Urothelium cell line (cell line): ENCODE measurements around the gene DUSP16.
"Not testable (repeated sequence)": the region's sequence is repeated elsewhere in the genome, so short reads cannot be mapped to it uniquely, and the experiment has no call there.

Experiments used
- DNase-seq: peaks from one replicate; pipeline ENCODE4 v3.0.0; 2011; ENCODE audit warnings: low spot score, mixed read lengths
- FAIRE-seq: peaks from 2 replicates; lab custom pipeline; 2011; peaks lifted over from hg19 to GRCh38; lab: Jason Lieb, UNC

DUSP16 gene

DNA sequence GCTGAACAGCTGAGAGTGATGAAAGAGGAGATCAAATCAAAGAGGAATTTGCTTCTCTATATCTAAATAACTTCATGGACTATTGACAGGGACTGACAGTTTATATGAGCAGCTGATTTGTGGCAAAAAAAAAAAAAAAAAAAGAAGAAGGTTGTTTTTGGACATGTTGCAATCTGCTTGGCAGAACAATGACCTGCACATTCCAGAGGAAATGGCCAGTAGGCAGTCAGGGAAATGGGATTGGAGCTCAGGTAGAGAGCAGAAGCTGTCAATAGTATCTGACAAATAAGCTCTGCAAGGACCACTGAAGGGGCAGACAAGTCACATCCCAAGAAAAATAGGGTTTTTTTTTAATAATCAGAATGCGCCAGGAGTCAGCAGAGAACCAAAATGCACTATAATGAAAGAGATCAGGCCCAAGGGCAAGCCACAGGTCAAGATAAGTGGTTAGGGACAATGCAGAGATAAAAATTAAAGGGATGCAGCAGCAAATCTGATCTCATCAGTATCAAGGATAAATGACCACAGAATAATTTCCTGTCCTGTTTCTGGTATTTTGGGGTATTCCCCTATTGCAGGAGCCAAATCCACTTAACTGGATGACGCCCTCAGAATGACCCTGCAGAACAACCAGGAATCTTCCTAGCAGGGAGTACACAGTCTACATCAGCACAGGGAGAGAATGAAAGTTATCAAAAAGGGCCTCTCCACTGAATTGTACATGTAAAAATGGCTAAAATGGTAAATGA lies 22.6 kb upstream of the DUSP16 start:
- no peak for DNase-seq
- no peak for FAIRE-seq

DNA sequence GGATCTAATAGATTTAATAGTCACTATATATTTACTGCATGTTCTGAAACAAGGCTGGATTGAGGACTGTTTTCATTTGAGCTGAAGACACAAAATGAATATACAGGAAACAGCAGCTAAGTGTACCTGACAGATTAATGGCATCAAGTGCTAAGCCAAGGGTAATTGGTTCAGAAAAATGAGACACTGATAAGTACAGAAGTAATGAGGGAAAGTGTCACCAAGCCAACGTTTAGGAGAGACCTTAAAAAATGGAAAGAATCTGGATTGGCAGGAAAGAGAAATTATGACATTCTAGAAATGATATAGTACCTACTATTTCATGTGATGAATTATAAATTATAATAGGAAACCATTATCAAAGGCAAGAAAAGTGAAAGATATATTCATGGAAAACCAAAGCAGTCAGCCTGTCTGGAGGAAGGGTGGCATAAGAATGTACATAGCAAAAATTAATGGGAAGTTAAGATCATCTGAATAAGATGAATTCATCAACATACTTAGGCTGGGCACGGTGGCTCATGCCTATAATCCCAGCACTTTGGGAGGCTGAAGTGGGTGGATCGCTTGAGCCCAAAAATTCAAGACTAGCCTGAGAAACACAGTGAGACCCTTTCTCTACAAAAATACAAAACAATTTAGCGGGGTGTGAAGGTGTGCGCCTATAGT lies 21.0 kb upstream of the DUSP16 start:
- FAIRE-seq (no peak), DNase-seq (no peak)

DNA sequence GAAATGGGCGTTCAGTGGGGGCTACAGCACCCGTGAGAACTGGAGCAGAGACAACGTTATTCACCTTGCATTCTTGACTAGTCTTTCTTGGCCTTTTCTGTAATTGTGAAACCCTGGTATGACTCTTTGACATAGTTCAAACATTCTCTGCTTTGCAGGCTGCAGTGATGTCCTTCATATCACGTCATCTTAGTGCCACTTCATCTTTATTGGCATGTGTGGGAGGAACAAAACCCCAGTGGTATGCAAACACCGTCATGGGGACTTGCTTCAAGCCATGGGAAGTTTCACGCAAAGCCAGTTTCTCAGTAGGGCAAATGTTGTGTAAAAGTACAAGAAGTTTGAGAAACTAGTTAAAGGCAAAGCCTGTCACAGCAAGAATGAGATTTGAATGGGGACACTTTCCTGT lies 20.2 kb upstream of the DUSP16 start:
- FAIRE-seq (no peak), DNase-seq (no peak)

DNA sequence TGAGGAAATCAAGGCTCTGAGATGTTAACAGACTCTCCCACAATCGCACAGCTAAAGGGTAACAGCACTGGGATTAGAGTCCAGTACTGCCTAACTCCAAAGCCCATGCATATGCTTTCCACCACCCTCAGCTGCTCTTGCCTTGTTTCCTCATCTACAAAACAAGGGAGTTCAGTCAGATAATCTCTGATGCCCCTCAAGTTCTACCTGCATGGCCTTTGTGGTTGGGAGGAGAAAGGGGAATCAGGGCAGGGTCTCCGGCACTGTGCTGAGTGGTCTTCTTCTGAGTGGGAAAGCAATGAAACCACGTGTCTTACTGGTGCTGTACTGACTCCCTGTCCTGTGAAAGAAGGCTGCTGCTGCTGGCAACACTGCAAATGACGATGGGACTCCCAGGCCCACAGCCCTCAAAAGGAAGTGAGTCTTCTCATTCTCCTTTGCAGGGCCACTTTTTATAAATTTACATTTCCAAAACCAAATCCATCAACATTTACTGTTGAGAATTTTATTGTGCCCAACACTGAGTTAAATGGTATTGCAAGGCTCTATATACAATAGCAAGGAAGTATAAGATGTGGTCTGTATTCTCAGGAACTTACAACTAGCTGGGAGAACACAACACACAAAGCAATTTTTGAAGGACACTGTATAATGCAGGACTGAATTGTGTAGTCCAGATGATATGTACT lies 19.7 kb upstream of the DUSP16 start:
- FAIRE-seq (peak; percentile 35), DNase-seq (no peak)

DNA sequence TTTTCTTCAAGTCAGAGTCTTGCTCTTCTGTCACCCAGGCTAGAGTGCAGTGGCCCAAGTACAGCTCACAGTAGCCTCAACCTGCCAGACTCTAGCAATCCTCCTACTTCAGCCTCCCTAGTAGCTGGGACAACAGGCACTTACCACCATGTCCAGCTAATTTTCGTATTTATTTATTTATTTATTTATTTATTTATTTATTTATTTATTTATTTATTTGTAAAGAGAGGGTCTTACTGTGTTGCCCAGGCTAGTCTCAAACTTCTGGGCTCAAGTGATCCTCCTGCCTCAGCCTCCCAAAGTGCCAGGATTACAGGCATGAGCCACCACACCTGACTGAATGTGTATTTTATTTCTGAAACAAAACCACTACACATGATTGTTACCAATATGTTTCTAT lies 18.1 kb upstream of the DUSP16 start:
- not testable (repeated sequence) for DNase-seq, FAIRE-seq

DNA sequence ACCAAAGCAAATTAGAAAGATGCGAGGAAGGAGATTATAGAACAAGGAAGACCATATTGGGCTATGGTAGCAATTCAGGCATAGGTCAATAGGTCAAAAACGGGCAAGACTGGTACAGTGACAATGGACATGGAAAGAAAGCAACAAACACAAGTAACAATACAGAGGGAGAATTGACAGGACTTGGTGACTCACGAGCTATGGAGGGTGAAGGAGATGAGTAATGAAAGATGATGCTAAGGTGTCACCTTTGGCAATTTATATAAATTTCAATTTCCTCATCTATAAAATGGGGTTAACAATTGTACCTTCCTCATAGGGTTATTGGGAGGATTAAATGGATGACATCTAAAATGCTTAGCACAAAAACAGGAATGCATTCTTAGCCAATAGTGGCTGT lies 15.1 kb upstream of the DUSP16 start:
- DNase-seq, result no peak
- FAIRE-seq, result no peak

DNA sequence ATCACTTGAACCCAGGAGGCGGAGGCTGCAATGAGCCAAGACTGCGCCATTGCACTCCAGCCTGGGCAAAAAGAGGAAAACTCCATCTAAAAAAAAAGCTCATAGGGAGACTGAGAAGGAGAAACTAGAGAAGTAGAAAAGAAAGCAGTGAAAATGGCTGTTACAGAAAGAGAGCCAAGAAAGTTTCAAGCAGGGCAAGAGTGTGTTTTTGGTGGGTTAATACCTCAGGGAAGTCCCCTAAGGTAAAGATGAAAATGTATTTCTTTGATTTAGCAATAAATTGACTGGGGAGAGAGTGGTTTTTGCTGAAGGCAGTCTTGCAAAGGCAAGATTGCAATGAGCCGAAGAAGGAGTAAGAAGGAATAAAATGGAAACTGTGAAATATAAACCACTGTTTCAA lies 10.0 kb upstream of the DUSP16 start:
- no peak for FAIRE-seq
- no peak for DNase-seq

DNA sequence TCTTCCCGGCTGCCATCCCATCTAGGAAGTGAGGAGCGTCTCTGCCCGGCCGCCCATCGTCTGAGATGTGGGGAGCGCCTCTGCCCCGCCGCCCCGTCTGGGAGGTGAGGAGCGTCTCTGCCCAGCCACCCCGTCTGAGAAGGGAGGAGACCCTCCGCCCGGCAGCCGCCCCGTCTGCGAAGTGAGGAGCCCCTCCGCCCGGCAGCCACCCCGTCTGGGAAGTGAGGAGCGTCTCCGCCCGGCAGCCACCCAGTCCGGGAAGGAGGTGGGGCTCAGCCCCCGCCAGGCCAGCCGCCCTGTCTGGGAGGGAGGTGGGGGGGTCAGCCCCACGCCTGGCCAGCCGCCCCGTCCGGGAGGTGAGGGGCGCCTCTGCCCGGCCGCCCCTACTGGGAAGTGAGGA lies 3.3 kb upstream of the DUSP16 start:
- DNase-seq, FAIRE-seq: not testable (repeated sequence)

DNA sequence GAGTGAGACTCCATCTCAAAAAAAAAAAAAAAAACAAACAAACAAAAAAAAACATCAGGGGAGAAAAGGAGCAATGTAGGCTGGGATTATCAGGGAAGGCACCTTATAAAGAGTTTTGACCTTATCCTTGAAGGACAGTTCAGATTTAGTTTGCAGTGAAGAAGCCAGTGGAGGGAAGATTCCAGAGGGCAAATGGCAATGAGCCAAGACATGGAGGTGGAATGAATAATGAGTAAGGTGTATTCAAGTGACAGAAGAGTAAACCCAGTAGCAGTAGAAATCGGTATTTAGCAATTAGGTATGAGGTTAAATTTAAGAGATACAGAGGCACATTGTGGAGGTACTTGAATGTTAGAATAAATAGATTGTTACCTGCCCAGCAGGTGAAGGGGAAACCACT lies 2.2 kb upstream of the DUSP16 start:
- DNase-seq, result no peak
- FAIRE-seq, result no peak

DNA sequence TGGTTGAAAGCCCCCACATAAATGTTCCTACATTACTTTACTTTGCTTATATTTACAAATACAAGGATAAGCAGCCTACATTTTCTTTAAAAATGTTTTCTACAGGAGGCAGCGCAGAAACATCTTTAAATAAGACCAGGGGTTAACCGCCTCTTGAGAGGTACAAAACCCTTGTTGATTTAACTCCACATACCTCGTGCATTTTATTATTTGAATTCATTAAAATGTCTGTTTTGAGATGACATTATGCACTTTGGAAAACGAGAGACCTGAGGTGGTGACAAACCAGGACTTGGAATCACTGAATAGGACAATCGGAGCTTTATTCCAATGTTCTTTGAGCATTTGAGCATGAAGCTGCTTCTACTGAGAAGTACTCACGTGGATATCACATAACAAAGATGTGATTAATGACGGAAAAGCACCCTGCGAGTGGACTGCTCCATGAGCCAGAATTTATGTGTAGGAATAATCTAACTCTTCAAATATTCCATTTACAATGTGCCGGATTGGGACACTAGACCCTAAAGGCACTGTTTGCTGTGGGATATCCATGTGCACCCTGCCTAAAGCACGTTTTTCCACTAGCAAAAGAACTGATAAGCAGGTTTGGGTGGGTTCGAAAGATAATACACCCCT lies 746 bp upstream of the DUSP16 start:
- FAIRE-seq (peak; percentile 17), DNase-seq (no peak)

DNA sequence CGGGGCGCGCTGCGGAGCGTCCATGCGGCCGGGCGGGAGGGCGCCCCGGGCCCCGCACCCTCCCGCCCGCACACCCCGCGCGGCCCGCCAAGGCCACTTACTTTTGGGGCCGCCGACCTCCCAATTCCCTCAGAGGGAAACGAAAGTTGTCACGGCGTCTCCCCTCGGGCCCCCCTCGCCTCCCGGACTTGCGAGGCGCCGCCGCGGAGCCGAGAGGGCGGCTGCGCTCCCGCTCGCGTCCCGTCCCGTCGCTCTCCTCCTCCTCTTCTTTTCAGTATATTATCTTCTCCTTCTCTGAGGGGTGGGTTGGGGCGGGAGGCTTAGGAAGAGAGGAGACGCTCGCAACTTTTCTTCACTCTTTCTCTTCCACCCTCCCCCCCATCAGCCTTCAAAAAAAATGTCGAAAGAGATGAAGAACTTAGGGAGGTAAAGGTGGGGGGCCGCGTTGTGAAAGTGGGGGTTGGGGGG lies 613 bp downstream of the DUSP16 start:
- DNase-seq, result peak; percentile 54
- no peak for FAIRE-seq

DNA sequence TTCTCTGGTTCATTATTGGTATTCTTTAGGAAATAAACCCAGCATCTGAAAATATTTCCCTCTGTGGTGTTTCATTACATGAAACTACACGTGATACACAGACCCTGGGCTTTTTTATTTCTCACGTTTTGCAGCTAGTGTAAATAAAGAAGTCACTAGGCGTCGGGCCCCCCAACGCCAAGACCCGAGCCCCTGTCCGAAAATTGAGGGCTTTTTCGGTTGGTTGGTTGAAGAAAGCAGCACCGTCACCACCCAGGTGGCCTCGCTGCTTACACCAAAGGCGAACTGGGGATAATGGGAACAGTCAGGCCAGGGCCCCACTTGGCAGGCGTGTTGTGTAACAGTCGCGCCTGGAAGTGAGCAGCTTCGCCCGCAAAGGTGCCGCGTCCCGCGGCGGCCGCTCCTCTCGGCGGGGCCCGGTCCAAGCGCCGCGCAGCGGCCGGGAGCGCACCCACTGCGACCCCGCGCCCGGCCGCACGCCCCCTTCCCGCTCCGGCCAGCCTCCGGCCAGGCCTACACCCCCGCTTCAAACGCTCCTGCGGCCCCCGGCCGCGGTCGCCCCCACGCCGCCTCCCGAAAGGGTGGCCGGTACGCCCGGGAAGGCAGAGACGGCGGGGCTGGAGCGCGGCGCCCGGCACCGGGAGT lies 1.2 kb downstream of the DUSP16 start:
- DNase-seq, result peak; percentile 62
- FAIRE-seq, result peak; percentile 23

DNA sequence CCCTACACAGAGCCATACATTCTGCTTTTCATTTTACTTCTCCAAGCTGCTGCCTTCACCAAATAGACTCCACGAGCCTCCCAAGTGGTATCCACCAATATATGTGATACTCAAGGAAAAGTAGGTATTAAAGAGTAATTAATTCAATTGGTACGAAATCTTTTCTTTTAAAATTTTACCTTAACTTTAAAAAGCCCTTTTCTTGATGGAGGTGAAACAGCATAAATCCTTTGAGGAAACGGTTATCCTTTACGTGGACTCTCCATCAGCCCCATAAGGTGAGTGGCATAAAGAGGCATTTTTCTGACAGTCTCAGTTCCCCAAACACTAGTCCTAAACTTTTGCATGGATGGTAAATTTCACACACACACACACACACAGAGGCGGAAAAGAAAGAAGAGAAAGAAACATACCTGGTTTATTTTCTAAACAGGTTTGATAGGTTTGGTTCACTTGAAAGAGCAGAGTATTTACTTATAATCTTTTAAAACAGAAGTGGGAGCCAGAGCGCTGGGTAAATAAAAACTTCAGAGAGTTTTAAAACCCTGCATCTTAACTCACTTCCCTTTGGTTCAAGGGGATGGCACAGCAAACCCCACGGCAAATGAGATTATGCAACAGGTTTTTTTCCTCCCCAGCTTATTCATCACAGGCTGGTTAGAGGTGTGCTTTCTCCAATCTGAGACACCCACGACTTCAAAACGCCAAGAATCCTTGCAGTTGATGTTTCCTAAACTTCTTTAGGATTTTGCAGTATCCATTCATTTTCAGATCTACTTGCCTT lies 1.9 kb downstream of the DUSP16 start:
- DNase-seq (peak; percentile 66), FAIRE-seq (no peak)

DNA sequence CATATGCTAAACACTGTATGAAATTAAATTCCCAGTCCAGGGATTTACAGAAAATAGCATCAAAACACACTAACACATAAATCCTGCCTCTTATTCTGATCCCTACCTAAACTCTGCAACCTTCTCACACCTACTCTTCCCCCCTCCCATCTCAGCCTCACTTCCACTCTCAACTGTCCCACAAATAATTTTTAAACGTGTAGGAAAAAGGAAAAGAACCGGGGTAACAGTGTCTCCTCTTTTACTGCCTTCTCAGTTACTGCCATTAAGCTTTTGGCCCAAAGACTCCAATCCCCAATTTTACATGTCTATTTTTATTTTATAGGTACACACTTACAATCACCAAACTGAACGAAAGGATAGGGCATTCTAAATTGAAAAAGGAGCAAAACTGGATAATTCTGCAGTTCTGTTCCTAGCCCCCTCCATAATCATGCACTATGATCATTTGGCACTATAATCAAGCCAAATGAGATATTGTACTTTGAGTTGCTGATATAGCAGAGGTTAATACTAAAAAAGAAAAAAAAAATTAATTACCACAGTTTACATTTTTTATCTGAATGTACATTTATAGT lies 2.9 kb downstream of the DUSP16 start:
- FAIRE-seq (no peak), DNase-seq (no peak)

DNA sequence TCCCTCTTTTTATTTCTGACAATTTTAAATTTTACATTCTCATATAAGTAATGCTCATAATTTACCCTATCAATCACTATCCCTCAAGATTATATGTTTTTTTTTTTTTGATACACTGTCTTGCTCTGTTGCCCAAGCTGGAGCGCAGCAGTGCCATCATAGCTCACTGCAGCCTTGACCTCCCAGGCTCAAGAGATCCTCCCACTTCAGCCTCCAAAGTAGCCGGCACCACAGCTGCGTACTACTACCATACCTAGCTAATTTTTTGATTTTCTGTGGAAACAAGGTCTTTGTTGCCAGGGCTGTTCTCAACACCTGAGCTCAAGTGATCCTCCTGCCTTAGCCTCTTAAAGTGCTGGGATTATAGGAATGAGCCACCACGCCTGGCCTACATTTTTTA lies 4.4 kb downstream of the DUSP16 start:
- FAIRE-seq (no peak), DNase-seq (no peak)

DNA sequence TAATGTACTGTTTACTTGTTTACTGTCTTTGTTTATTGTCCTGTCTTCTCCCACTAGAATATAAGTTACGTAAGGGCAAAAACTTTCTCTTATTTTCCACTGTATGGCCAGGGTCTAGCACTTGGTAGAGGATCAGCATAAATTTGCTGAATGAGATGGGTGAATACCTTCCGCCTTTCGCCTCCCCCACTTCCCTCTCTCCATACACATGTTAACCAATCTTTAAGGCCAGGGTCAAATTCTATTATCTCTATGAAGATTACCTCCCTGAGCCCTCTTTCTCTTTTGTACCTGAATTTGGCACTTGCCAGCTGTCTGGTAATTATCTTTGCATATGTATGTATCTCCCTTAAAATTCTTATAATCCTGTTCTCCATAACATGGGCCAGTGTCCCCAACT lies 4.9 kb downstream of the DUSP16 start:
- DNase-seq (no peak), FAIRE-seq (no peak)

DNA sequence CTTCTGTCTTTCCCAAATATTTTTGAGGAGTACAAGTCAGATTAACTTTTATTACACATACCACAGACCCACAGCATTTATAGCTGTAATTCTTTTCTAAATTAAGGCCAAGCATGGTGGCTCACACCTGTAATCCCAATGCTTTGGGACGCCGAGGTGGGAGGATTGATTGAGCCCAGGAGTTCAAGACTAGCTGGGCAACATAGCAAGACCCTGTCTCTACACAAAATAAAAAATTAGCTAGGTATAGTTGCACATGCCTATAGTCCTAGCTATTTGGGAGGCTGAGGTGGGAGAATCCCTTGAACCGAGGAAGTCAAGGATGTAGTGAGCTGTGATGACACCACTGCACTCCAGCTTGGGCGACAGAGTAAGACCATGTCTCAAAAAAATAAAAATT lies 7.0 kb downstream of the DUSP16 start:
- DNase-seq (no peak), FAIRE-seq (no peak)

DNA sequence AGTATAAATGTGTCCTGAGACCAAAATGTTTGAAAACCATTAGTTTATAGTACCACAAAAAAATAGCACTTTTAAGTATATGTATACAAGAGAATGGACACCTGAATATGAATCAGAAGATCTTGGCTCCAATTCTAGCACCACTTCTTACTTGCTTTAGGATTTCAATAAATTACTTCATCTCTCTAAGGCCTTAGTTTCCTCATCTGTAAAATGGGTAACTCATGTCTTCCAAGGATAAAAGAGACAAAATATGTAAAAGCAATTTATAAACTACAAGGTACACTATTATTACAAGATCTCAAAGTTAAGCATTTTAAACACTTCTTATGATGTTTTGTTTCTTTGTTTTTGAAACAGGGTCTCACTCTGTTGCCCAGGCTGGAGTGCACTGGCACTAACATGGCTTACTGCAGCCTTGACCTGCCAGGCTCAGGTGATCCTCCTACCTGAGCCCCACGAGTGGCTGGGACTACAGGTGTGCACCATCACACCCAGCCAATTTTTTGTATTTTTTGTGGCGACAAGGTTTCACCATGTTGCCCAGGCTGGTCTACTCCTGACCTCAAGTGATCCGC lies 9.4 kb downstream of the DUSP16 start:
- no peak for FAIRE-seq
- no peak for DNase-seq

DNA sequence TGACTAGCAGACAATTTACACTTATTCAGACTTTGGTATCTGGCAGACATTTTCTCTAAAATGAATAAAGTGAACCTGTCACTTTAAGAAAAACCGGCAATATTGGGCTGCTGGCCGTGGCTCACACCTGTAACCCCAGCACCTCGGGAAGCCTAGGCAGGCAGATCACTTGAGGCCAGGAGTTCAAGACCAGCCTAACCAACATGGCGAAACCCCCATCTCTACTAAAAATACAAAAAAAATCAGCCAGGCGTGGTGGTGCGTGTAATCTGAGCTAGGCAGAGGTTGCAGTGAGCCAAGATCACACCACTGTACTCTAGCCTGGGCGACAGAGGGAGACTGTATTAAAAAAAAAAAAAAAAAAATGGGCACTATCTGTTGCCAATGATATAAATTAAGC lies 11.5 kb downstream of the DUSP16 start:
- FAIRE-seq (no peak), DNase-seq (no peak)
